Liver (tissue), 3 donors: ENCODE data around the gene PLA1A.

ENCODE experiments used
- CTCF ChIP-seq: fragments of 150-350 bp; IDR thresholded peaks from 2 replicates; pipeline ENCODE4 v1.5.1; 2017; ENCODE audit warnings: improper control_type of control experiment, low read depth, low read length; ENCODE audit not compliant: missing input control
- EGR1 ChIP-seq, 2 donors: IDR thresholded peaks; 2 replicates each; pipeline ENCODE4 v1.6.1; 2016 to 2018; ENCODE audit warnings: antibody characterized with exemption in 2 of 2, low read depth in 2 of 2
- HNF4A ChIP-seq, 2 donors: conservative IDR thresholded peaks; 2 replicates each; pipeline ENCODE4 v1.6.1; 2016; ENCODE audit warnings: antibody characterized with exemption in 2 of 2, mild to moderate bottlenecking in 2 of 2
- JUND ChIP-seq, 2 donors: IDR thresholded peaks; 2 replicates each; pipeline ENCODE4 v1.6.1; 2016; ENCODE audit warnings: antibody characterized with exemption in 2 of 2
- MAX ChIP-seq: IDR thresholded peaks from 2 replicates; pipeline ENCODE4 v1.6.1; 2016; ENCODE audit warnings: antibody characterized with exemption
- RAD21 ChIP-seq, 2 donors: IDR thresholded peaks; 2 replicates each; pipeline ENCODE4 v1.6.1; 2016; ENCODE audit warnings: antibody characterized with exemption in 2 of 2, mild to moderate bottlenecking in 2 of 2
- REST ChIP-seq: IDR thresholded peaks from 2 replicates; pipeline ENCODE4 v1.6.1; 2016; ENCODE audit warnings: antibody characterized with exemption, mild to moderate bottlenecking
- RXRA ChIP-seq, 2 donors: IDR thresholded peaks; 2 replicates each; pipeline ENCODE4 v1.6.1; 2017 to 2018; ENCODE audit warnings: antibody characterized with exemption in 2 of 2, mild to moderate bottlenecking in 1 of 2
- SP1 ChIP-seq: IDR thresholded peaks from 2 replicates; pipeline ENCODE4 v1.6.1; 2018; ENCODE audit warnings: antibody characterized with exemption, mild to moderate bottlenecking
- TAF1 ChIP-seq: conservative IDR thresholded peaks from 2 replicates; pipeline ENCODE4 v1.6.1; 2016; ENCODE audit warnings: antibody characterized with exemption, mild to moderate bottlenecking
- ZBTB33 ChIP-seq: IDR thresholded peaks from 2 replicates; pipeline ENCODE4 v1.6.1; 2016; ENCODE audit warnings: antibody characterized with exemption
- donor health status: healthy.
- donor health status: healthy.

- TF ChIP-seq JUND (IDR thresholded peaks at IDR 0.05): no peak
- no peak for TF ChIP-seq CTCF
- no peak for TF ChIP-seq MAX
- no peak for TF ChIP-seq RXRA (IDR thresholded peaks at IDR 0.05)
- TF ChIP-seq RAD21 (IDR thresholded peaks at IDR 0.05): no peak
- no peak for TF ChIP-seq REST
- no peak for TF ChIP-seq ZBTB33
- TF ChIP-seq EGR1 (IDR thresholded peaks at IDR 0.05; ENCODE audit: low read depth in 2 of 2): no peak
- TF ChIP-seq TAF1: no peak
- TF ChIP-seq SP1: no peak
- no peak for TF ChIP-seq HNF4A (conservative IDR thresholded peaks at IDR 0.05)
Observed at GRCh38 chr3:119626196-119626595, 28.5 kb downstream of the PLA1A start.
